ENCODE measurements around the gene SLF2. TPM values are rescaled to one million over a fixed set of nuclear protein-coding genes. Genes with fewer than 3 reads are reported as not detected.

Gene SLF2
- total and polyA plus RNA-seq, 9 of the 15 experiments (the other 6 are each of a cell fraction or from before 2014, with no cell fraction given), result 1.7 to 18.4 (median 7.8) TPM

DNA sequence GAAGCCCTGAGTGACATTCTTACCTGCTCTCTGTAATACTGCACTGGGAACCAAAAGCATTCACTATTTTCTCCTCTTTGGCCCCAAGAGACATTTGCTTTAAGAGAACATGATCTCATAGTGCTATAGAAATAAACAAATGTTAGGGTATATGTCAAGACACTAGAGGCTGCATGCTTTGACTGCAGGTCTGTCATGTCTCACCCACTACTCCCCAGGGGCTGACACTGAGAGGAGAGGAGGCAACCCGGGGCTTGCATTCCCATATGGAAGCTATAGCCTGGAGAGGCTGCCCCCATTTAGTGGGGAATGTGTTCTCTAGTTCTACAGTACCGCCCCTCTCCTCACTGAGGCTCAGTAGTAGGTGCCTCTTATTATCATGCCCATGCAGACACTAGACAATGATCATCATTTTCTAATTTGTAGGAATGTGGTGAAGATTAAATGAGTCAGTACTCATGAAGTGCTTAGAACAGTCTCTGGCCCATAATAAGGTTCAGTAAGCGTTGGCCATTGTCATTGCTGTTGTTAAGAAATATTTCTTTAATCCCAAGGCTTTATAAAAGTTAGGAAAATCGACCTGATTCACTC, 4.9 kb upstream of the SLF2 start:
- in situ Hi-C loops (cut with MboI), result no loop called here
- ChIA-PET POLR2A (no interaction called here), CTCF (ENCODE audit: low intra/inter-chr PET ratio) (no interaction called here)
- no peak overlapping the region for H3K27ac ChIP-seq (ENCODE audit: extremely low read depth, low read depth, low read length)
- DNase-seq (ENCODE audit: extremely low read depth in 1 of 4, low spot score in 3 of 4) (no peak), ATAC-seq (no peak), FAIRE-seq (no peak)
- intact Hi-C loops (cut with micrococcal nuclease), result no loop called here
- H3K4me2 ChIP-seq (ENCODE audit: insufficient read depth, low read length), result no peak overlapping the region
- H3K4me3 ChIP-seq, result no peak overlapping the region
- BruUV-seq (replicated peaks), result no TSS peak
- H3K9me1 ChIP-seq (ENCODE audit: control insufficient read depth, insufficient read depth, low read length), result no peaks in the 10 kb centered on the region
- peaks cover under 1% of the 10 kb centered on the region; the same call in 2 of the 3 replicates for H3K79me2 ChIP-seq (ENCODE audit: control insufficient read depth, insufficient read depth, low read length)
- no peaks in the 10 kb centered on the region for H4K20me1 ChIP-seq (replicated peaks; ENCODE audit: control insufficient read depth, insufficient read depth, low read length)
- peaks cover 10 to 11% of the 10 kb centered on the region in 2 experiments for H3K4me1 ChIP-seq (replicated peaks in 1 of 2; ENCODE audit: control insufficient read depth in 2 of 2, insufficient read depth in 2 of 2, low read length in 2 of 2)
- H3K27me3 ChIP-seq (ENCODE audit: control insufficient read depth in 2 of 2, insufficient read depth in 2 of 2, low read length in 2 of 2), result no peaks in the 10 kb centered on the region
- no peak for TF ChIP-seq HNRNPUL1 (IDR thresholded peaks at IDR 0.05; ENCODE audit: low read length)
- TF ChIP-seq HNRNPK (IDR thresholded peaks at IDR 0.05; ENCODE audit: low read depth, low read length, poor library complexity, severe bottlenecking), result no peak
- TF ChIP-seq, protein P1, sequence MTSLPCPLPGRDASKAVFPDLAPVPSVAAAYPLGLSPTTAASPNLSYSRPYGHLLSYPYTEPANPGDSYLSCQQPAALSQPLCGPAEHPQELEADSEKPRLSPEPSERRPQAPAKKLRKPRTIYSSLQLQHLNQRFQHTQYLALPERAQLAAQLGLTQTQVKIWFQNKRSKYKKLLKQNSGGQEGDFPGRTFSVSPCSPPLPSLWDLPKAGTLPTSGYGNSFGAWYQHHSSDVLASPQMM (CRISPR knock-in tag; IDR thresholded peaks at IDR 0.05), result no peak
- TF ChIP-seq LARP7 (IDR thresholded peaks at IDR 0.05), result no peak
- no peak for TF ChIP-seq TEAD4 (IDR thresholded peaks at IDR 0.05; ENCODE audit: low read length)
- TF ChIP-seq TEAD4 (CRISPR knock-in tag; IDR thresholded peaks at IDR 0.05; ENCODE audit: borderline replicate concordance), result no peak
- no peak for TF ChIP-seq CTBP1 (IDR thresholded peaks at IDR 0.05; ENCODE audit: borderline replicate concordance)
- no peak for TF ChIP-seq SMC3 (conservative IDR thresholded peaks at IDR 0.05; ENCODE audit: insufficient read depth, low read depth, low read length)
- TF ChIP-seq, protein P2, sequence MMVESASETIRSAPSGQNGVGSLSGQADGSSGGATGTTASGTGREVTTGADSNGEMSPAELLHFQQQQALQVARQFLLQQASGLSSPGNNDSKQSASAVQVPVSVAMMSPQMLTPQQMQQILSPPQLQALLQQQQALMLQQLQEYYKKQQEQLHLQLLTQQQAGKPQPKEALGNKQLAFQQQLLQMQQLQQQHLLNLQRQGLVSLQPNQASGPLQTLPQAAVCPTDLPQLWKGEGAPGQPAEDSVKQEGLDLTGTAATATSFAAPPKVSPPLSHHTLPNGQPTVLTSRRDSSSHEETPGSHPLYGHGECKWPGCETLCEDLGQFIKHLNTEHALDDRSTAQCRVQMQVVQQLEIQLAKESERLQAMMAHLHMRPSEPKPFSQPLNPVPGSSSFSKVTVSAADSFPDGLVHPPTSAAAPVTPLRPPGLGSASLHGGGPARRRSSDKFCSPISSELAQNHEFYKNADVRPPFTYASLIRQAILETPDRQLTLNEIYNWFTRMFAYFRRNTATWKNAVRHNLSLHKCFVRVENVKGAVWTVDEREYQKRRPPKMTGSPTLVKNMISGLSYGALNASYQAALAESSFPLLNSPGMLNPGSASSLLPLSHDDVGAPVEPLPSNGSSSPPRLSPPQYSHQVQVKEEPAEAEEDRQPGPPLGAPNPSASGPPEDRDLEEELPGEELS (CRISPR knock-in tag; IDR thresholded peaks at IDR 0.05; ENCODE audit: borderline replicate concordance), result no peak
- TF ChIP-seq, protein P3, sequence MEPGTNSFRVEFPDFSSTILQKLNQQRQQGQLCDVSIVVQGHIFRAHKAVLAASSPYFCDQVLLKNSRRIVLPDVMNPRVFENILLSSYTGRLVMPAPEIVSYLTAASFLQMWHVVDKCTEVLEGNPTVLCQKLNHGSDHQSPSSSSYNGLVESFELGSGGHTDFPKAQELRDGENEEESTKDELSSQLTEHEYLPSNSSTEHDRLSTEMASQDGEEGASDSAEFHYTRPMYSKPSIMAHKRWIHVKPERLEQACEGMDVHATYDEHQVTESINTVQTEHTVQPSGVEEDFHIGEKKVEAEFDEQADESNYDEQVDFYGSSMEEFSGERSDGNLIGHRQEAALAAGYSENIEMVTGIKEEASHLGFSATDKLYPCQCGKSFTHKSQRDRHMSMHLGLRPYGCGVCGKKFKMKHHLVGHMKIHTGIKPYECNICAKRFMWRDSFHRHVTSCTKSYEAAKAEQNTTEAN (CRISPR knock-in tag; IDR thresholded peaks at IDR 0.05), result no peak
- no peak for TF ChIP-seq POLR3A (IDR thresholded peaks at IDR 0.05; ENCODE audit: borderline replicate concordance, extremely low read depth, insufficient read depth, insufficient read length)
- no peak for TF ChIP-seq POLR2AphosphoS5 (IDR thresholded peaks at IDR 0.05; ENCODE audit: control insufficient read depth, insufficient read depth, low read depth, low read length)
- TF ChIP-seq, protein P4, sequence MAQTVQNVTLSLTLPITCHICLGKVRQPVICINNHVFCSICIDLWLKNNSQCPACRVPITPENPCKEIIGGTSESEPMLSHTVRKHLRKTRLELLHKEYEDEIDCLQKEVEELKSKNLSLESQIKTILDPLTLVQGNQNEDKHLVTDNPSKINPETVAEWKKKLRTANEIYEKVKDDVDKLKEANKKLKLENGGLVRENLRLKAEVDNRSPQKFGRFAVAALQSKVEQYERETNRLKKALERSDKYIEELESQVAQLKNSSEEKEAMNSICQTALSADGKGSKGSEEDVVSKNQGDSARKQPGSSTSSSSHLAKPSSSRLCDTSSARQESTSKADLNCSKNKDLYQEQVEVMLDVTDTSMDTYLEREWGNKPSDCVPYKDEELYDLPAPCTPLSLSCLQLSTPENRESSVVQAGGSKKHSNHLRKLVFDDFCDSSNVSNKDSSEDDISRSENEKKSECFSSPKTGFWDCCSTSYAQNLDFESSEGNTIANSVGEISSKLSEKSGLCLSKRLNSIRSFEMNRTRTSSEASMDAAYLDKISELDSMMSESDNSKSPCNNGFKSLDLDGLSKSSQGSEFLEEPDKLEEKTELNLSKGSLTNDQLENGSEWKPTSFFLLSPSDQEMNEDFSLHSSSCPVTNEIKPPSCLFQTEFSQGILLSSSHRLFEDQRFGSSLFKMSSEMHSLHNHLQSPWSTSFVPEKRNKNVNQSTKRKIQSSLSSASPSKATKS (CRISPR knock-in tag; IDR thresholded peaks at IDR 0.05), result no peak
- H3K9ac ChIP-seq (ENCODE audit: insufficient read depth in 1 of 2, low read depth in 2 of 2, low read length in 2 of 2), result no peak overlapping the region
- H2AFZ ChIP-seq (ENCODE audit: low read depth, low read length), result no peak overlapping the region
- no peaks in the 10 kb centered on the region for H3K9me3 ChIP-seq (replicated peaks; ENCODE audit: control insufficient read depth, insufficient read depth, low read depth, low read length)
- WGBS (ENCODE audit: insufficient coverage, low coverage, missing lambda C conversion rate), result 30% methylated on average over 4 of the region's 4 CpGs
- H3K36me3 ChIP-seq (ENCODE audit: control insufficient read depth, insufficient read depth, low read length), result no peaks in the 10 kb centered on the region
